ENCODE results near the gene ATP1A4. TPM values are rescaled to one million over a fixed set of nuclear protein-coding genes. Genes with fewer than 3 reads are reported as not detected.
A peak's percentile ranks its signal among the peaks of the same experiment; 100 is the strongest.

ATP1A4 gene
- total and polyA plus RNA-seq, 12 donors = 0.17 to 0.96 (median 0.46) TPM; not detected in 9

- Histone ChIP-seq H3K9me3 (replicated peaks in 1 of 3) (no peaks in the 10 kb centered on the region), H3K4me3 (no peak overlapping the region), H3K27ac (no peak overlapping the region), H3K36me3 (replicated peaks in 1 of 2) (no peaks in the 10 kb centered on the region), H3K4me1 (replicated peaks in 1 of 2) (no peaks in the 10 kb centered on the region), H3K27me3 (peaks cover 4% of the 10 kb centered on the region)
- WGBS, 4 donors = 88 to 93% (median 90%) methylated on average over 6 of the region's 6 CpGs
- intact Hi-C loops (cut with DNase I) = no loop called here
- TF ChIP-seq POLR2A (IDR thresholded peaks at IDR 0.05) = no peak
- TF ChIP-seq, protein P1, sequence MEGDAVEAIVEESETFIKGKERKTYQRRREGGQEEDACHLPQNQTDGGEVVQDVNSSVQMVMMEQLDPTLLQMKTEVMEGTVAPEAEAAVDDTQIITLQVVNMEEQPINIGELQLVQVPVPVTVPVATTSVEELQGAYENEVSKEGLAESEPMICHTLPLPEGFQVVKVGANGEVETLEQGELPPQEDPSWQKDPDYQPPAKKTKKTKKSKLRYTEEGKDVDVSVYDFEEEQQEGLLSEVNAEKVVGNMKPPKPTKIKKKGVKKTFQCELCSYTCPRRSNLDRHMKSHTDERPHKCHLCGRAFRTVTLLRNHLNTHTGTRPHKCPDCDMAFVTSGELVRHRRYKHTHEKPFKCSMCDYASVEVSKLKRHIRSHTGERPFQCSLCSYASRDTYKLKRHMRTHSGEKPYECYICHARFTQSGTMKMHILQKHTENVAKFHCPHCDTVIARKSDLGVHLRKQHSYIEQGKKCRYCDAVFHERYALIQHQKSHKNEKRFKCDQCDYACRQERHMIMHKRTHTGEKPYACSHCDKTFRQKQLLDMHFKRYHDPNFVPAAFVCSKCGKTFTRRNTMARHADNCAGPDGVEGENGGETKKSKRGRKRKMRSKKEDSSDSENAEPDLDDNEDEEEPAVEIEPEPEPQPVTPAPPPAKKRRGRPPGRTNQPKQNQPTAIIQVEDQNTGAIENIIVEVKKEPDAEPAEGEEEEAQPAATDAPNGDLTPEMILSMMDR (IDR thresholded peaks at IDR 0.05) = no peak
- DNase-seq = peak in 1 of 7 donors; percentile 21
These were observed 16.2 kb downstream of the ATP1A4 start for GRCh38 chr1:160167580-160167979.

- TF ChIP-seq POLR2A (IDR thresholded peaks at IDR 0.05) = no peak
- TF ChIP-seq, protein P1 (IDR thresholded peaks at IDR 0.05) = no peak
- Histone ChIP-seq H3K36me3 (replicated peaks in 1 of 2) (no peaks in the 10 kb centered on the region), H3K4me1 (replicated peaks in 1 of 2) (no peaks in the 10 kb centered on the region), H3K27ac (no peak overlapping the region), H3K27me3 (peaks cover 4% of the 10 kb centered on the region), H3K9me3 (replicated peaks in 1 of 3) (no peaks in the 10 kb centered on the region), H3K4me3 (no peak overlapping the region)
- DNase-seq = peak in 2 of 7 donors; percentile 16 to 33
- intact Hi-C loops (cut with DNase I) = no loop called here
- WGBS, 4 donors = 65 to 79% (median 72%) methylated on average over 5 of the region's 5 CpGs
These were observed 16.6 kb downstream of the ATP1A4 start for GRCh38 chr1:160168016-160168415.

DNA sequence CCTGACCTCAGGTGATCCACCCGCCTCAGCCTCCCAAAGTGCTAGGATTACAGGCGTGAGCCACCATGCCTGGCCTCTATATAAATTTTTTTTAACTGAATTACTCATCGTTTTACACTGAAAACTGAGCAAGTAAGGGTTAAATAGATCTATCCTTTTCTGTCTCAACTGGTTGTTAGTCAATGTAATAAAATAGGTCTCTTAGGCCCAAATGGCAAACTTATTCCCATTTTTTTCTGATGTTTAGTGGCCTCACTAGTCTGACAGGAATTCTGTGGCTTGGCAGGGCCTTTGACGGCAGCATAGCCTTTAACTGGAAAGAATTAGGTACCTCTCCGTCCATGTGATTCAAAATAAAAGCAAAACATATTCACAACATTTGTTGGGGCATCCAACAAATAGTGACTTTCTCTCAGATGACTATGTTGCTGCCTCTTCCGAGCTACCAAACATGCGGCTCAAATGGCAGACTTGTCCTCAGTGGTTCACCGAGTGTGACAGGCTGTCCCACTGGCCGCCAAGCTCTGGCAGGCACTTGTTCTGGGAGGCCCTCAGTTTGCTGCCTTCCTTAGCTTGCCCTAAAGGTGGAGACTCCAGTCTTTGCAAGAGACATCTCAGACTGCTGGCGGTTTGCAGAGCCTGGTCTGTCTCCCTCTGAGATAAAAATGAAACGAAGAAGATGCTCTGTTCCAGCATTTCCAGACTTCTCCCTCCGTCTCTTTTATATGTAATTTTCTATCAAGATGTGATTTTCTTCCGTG, 17.4 kb downstream of the ATP1A4 start:
- H3K27ac ChIP-seq = no peak overlapping the region
- H3K4me1 ChIP-seq (replicated peaks in 1 of 2) = no peaks in the 10 kb centered on the region
- TF ChIP-seq, protein P1 (IDR thresholded peaks at IDR 0.05) = no peak
- TF ChIP-seq POLR2A (IDR thresholded peaks at IDR 0.05) = no peak
- H3K9me3 ChIP-seq (replicated peaks in 1 of 3) = no peaks in the 10 kb centered on the region
- intact Hi-C loops (cut with DNase I) = no loop called here
- peak in 1 of 7 donors; percentile 42 for DNase-seq
- peaks cover 4% of the 10 kb centered on the region for H3K27me3 ChIP-seq
- H3K4me3 ChIP-seq = no peak overlapping the region
- H3K36me3 ChIP-seq (replicated peaks in 1 of 2) = no peaks in the 10 kb centered on the region
- 76 to 84% (median 80%) methylated on average over 13 of the region's 13 CpGs for WGBS, 4 donors

DNA sequence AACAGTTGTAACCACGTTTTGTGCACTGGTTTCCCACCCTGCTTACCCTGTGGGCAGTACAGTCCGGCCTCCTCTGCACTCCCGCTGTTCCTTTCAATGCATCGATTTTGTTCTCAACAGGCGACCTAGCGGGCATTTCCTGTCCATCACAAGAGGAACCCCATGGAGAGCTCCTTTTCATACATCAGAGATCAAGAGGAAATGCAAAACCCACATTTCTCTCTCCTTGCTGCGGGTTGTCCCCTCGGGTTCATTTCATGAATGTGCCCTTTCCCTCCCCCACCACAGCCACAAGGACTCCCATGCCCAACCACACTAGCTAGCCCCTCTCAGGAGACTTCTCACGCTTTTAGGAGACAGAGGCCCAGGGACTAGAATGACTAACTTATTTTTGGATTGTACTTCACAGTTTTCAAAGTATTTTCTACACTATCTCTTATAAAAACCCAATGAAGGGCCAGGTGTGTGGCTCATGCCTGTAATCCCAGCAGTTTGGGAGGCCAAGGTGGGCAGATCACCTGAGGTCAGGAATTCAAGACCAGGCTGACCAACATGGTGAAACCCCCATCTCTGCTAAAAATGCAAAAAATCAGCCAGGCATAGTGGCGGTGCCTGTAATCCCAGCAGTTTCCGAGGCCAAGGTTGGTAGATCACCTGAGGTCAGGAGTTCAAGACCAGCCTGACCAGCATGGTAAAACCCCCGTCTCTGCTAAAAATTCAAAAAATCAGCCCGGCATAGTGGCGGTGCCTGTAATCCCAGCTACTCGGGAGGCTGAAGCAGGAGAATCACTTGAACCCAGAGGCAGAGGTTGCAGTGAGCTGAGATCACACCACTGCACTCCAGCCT, 18.4 kb downstream of the ATP1A4 start:
- DNase-seq = peak in 1 of 7 donors; percentile 23
- Histone ChIP-seq H3K4me3 (no peak overlapping the region), H3K4me1 (replicated peaks in 1 of 2) (no peaks in the 10 kb centered on the region), H3K27ac (no peak overlapping the region), H3K36me3 (replicated peaks in 1 of 2) (no peaks in the 10 kb centered on the region), H3K9me3 (replicated peaks in 1 of 3) (no peaks in the 10 kb centered on the region), H3K27me3 (peaks cover 4% of the 10 kb centered on the region)
- TF ChIP-seq POLR2A (IDR thresholded peaks at IDR 0.05) = no peak
- TF ChIP-seq, protein P1 (IDR thresholded peaks at IDR 0.05) = no peak
- 57 to 64% (median 62%) methylated on average over 15 of the region's 15 CpGs for WGBS, 4 donors
- intact Hi-C loops (cut with DNase I) = no loop called here
